ENCODE results near the gene CFAP157.

The CFAP157 gene

GRCh38 chr9:127706836-127707241, at the start of gene CFAP157:
TSS of gene CFAP157 (plus strand) at chr9:127706988. CDS start at chr9:127707032, 44 bp downstream.
- DNase-seq (ENCODE audit: low read depth), result no peak

DNA sequence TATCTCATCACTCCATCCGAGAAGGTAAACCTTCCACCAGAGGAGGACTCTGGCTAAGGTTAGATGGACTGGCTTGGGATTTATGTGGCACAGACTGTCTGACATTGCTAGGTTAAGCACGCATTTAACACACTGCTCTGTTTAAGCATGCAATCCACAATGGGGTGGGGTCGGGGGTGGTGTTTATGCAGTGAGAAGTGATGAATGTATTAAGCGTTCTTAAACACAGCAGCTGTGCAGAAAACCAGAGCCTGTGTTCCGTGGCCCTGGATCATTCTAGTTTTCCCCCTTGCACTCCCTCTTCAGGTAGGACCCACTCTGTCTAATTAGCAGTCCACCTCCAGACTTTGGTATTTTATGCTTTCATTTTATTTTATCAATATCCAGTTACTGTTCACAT, 48.4 kb upstream of the CFAP157 start:
- no peak for DNase-seq (ENCODE audit: low read depth)

DNA sequence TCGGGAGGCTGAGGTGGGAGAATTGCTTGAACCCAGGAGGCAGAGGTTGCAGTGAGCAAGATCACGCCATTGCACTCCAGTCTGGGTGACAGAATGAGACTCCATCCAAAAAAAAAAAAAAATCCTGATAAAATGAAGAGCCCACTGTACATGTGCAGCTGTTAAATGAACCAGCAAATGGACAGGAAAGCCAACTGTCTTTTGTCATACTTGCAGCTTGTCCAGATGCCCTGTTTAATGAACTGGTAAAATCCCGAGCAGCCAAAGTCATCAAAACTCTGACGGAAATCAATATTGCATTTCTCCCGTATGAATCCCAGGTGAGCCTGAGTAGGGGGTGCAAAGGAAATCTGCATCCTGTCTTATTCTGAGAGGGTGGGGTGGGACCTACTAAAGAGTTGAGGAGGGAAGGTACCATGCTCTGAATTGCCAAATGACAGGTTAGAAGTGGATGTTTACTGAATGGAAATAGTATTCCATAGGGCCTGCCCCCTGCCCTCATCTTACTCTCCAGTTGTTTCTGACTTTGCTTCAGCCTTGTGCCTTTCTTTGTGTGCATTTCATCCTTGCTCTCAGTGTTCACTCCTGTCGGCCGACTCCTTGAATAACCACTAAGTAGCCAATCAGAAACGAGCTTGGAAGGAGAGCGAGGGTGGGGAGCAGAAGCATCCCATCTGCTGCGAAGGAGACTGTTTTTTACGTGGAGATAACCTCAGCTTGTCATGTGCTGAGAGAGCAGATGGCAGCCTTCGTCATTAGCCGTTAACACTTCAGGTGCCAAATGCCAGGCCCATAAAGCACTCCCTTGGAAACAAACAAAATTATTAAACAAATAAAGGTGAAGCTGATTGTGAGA, 45.7 kb upstream of the CFAP157 start:
- DNase-seq (ENCODE audit: low read depth), result no peak

- no peak for DNase-seq (ENCODE audit: low read depth)
Observed at GRCh38 chr9:127662617-127663016, 44.2 kb upstream of the CFAP157 start.

GRCh38 chr9:127664324-127664677, 42.5 kb upstream of the CFAP157 start:
- DNase-seq (ENCODE audit: low read depth), result no peak

GRCh38 chr9:127664678-127665507, 41.9 kb upstream of the CFAP157 start:
- no peak for DNase-seq (ENCODE audit: low read depth)

DNA sequence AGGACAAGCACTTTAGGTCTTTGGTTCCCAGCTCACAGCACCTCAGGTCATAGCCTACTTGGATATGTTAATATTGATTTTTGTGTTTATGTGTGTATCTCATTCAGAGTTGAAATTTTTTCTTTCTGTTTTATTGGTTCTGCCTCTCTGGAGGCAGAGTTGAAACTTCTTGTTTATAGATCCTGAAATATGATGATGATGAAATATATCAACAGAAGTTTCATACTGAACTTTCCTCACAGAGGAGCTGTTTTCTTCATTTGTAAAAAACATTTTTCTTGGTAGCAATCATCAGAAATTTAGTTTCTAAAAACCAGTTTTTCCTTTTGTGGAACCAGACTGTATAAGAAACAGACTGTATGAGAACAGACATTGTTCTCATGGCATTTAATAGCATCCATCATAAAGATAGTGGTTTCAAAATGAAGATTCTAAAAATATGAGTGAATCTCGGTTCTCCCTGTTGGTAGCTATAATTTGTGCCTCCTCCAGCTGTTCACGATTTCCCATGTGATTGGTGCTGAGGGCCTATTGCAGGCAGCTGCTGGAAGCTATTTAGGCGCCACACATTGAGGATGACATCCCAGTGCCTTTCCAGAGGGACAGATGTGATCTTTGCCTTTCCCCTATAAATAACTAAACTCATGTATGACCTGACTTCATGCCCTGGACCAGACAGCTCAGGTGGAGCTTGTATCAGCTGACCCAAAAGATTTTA, 39.5 kb upstream of the CFAP157 start:
- no peak for DNase-seq (ENCODE audit: low read depth)

DNA sequence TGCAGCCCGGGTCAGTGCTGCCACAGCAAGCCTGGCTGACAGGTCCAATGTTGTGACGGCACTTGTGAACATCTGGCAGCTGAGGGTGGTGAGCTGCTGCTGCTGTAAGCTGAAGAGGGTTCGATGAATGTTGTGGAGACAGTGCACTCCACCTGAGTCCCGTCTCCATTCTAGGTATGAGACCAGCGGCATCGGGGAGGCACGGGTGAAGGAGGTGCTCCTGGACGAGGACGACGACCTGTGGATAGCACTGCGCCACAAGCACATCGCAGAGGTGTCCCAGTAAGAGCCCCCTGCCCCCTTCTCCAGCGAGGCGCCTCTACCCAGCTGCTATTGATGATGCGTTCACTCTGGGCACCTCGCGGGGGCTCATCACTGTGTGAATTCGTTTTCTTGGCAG, 38.9 kb upstream of the CFAP157 start:
- no peak for DNase-seq (ENCODE audit: low read depth)

GRCh38 chr9:127673234-127673633, 33.6 kb upstream of the CFAP157 start:
- DNase-seq (ENCODE audit: low read depth), result no peak

DNA sequence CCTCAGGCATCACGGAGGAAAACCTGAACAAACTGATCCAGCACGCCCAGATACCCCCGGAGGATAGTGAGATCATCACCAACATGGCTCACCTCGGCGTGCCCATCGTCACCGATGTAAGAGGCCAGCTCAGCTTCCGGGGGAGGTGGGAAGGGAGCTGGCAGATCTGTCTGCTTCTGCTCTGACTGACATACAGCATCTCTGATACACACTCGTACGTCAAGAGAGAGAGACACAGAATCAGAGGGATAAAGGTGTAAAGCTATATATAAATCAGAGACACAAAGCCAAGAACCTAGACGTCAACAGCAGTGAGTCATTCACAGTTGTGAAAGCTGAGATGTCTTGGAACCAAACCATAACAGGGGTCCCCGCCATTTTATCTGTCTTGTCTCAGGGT, 30.1 kb upstream of the CFAP157 start:
- DNase-seq (ENCODE audit: low read depth), result no peak

DNA sequence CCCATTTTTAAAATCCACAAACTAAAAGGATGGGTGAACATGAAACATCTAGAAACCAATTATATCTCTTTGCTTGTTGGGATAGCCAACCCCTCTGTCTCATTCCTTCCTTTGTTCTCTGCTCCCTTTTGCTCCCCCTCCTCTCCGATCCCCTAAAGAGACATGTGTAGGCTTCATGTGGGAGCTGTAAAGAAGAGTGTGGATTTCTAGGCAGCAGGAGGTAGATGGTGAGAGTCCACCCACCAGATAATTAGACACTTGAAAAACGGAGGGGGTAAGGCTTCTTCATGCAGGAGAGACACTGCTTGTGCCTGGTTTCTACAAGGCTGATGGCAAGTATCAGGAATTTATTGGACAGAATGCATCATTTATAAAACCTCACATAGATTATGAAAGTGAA, 27.3 kb upstream of the CFAP157 start:
- DNase-seq (ENCODE audit: low read depth), result no peak

- no peak for DNase-seq (ENCODE audit: low read depth)
Observed at GRCh38 chr9:127680226-127680625, 26.6 kb upstream of the CFAP157 start.

GRCh38 chr9:127680846-127681245, 25.9 kb upstream of the CFAP157 start:
- no peak for DNase-seq (ENCODE audit: low read depth)

DNA sequence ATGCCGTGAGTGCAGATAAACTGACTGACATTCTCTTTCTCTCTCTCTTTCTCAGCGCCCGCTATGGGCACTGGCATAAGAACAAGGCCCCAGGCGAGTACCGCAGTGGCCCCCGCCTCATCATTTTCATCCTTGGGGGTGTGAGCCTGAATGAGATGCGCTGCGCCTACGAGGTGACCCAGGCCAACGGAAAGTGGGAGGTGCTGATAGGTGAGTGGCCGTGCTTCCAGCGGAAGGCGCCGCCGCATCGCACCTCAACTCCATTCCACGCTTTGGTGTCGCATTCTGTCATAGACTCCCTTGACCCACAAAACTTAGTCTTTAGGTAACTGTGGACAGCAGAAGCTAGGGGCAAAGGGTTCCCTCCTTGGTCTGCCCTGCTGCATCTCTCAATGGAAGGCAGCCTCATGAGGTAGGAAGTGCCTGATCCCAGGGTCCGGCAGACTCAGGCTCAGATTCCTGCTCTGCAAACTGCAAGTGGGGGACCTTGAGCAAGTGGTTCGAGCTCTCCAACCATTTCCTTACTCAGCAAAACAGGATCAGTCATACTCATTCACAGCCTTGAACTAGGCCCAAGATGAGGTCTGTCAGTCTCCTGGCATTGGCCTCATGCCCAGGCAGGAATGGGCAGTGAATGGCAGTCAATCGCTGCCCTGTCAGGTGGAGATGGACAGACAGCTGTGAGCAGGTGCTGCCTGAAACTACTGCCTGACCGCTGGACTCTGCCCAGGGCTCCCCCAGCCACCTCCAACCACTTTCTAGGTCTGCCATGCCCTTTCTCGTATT, 24.2 kb upstream of the CFAP157 start:
- DNase-seq (ENCODE audit: low read depth), result no peak

- no peak for DNase-seq (ENCODE audit: low read depth)
Observed at GRCh38 chr9:127683723-127684122, 23.1 kb upstream of the CFAP157 start.

- no peak for DNase-seq (ENCODE audit: low read depth)
Observed at GRCh38 chr9:127684576-127684975, 22.2 kb upstream of the CFAP157 start.

DNA sequence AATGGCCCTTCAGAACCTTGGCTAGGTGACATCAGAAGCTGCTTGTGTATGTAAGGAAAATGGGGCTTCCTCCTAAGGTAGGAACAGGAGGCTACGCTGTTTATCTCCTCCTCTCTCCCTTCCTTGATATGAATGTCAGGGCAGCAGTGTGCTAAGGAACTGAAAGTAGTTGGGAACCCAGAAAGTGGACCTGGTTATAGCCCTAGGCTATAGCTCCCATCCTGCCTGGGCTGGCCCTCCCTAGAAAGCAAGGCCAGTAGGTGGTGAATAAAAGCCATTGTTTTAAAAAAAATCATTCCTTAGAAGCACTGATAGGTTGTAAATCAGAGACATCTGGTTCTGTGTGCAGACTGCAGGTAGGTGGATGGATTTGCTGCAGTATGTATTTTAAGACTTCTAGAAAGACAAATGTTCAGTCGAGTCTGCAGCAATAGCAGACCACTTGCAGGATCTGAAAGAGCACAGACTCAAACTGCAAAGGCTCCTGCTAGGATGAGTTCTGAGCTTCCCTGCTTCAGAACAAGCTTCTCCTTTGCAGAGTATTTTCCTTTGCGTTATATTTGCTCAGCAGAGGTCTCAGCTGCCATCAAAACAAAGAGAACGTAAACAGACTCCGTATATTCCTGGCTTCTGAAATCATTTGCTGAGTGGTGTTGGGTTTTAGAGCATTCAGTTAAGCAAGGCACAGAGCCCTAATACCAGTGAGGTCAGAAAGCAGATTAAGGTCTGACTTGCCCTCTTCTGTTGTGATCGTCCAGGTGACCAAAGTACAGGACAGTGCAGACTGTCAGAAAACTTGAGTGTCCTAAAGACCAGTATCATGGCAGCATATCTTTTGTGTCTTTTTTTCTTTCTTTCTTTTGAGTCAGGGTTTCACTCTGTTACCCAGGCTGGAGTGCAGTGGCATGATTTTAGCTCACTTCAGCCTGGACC, 20.1 kb upstream of the CFAP157 start:
- no peak for DNase-seq (ENCODE audit: low read depth)

- no peak for DNase-seq (ENCODE audit: low read depth)
Observed at GRCh38 chr9:127689329-127690000, 17.3 kb upstream of the CFAP157 start.

DNA sequence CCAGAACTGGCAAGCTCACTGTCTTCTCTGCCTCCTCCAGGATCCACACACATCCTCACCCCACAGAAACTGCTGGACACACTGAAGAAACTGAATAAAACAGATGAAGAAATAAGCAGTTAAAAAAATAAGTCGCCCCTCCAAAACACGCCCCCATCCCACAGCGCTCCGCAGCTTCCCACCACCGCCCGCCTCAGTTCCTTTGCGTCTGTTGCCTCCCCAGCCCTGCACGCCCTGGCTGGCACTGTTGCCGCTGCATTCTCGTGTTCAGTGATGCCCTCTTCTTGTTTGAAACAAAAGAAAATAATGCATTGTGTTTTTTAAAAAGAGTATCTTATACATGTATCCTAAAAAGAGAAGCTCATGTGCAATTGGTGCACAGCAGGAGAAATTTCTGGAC, 16.1 kb upstream of the CFAP157 start:
- no peak for DNase-seq (ENCODE audit: low read depth)

DNA sequence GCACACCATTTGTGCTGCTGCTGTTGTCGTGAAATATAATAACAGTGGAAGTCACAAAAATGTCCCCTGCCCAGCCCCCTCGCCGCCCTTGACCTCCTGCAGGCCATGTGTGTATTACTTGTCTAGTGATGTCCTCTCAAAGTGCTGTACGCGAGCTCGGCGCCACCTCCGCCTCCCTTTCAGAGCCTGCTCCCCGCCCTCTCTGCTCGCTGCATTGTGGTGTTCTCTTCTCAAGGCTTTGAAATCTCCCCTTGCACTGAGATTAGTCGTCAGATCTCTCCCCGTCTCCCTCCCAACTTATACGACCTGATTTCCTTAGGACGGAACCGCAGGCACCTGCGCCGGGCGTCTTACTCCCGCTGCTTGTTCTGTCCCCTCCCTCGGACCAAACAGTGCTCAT, 14.7 kb upstream of the CFAP157 start:
- no peak for DNase-seq (ENCODE audit: low read depth)

Measured in activated T-cell treated with anti-CD3 and anti-CD28 coated beads for 24 hours (primary cell).